ENCODE data around the gene SMAD2. TPM values are rescaled to one million over a fixed set of nuclear protein-coding genes. Genes with fewer than 3 reads are reported as not detected.

Gene SMAD2
- total RNA-seq, 3 donors from 2014 or later, result 115 to 158 (median 123) TPM

- no peak for TF ChIP-seq CTCF (IDR thresholded peaks at IDR 0.05)
- Histone ChIP-seq H3K4me3 (no peak overlapping the region), H3K4me1 (ENCODE audit: low read depth) (no peaks in the 10 kb centered on the region), H3K9me3 (no peaks in the 10 kb centered on the region), H3K36me3 (ENCODE audit: low read depth) (no peaks in the 10 kb centered on the region)
- ATAC-seq (no peak), DNase-seq (no peak)
- intact Hi-C loops (cut with DNase I, micrococcal nuclease), result no loop called here
Observed at GRCh38 chr18:47791461-47791985, 138.9 kb downstream of the SMAD2 start.

GRCh38 chr18:47790036-47790435 lies 140.4 kb downstream of the SMAD2 start:
- no peak for ATAC-seq
- Histone ChIP-seq H3K36me3 (ENCODE audit: low read depth) (no peaks in the 10 kb centered on the region), H3K4me1 (ENCODE audit: low read depth) (no peaks in the 10 kb centered on the region), H3K9me3 (peaks cover 2% of the 10 kb centered on the region), H3K4me3 (no peak overlapping the region)
- DNase-seq, result no peak
- intact Hi-C loops (cut with DNase I, micrococcal nuclease), result no loop called here
- no peak for TF ChIP-seq CTCF (IDR thresholded peaks at IDR 0.05)

DNA sequence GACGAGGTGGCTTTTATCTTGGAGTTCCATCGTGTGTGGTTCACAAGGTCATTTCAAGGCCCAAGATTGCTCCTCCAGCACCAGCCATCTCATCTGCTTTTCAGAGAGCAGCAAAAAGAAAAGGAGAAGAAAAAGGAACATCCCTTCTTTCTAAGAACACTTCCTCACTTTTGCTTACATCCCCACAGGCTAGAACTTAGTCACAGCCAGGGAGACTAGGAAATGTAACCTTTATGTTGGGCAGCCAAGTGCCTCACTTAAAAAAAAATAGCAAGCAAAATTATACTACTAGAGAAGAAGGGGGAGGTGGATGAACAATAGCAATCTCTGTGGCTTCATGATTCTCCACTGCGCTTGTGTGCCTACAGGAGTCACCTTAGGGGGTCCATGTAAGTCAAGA lies 141.8 kb downstream of the SMAD2 start:
- intact Hi-C loops (cut with DNase I, micrococcal nuclease), result no loop called here
- no peak for TF ChIP-seq CTCF (IDR thresholded peaks at IDR 0.05)
- Histone ChIP-seq H3K36me3 (ENCODE audit: low read depth) (no peaks in the 10 kb centered on the region), H3K4me3 (no peak overlapping the region), H3K4me1 (ENCODE audit: low read depth) (no peaks in the 10 kb centered on the region), H3K9me3 (peaks cover 14% of the 10 kb centered on the region)
- no peak for ATAC-seq
- DNase-seq, result no peak

- Histone ChIP-seq H3K9me3 (peaks cover 21% of the 10 kb centered on the region), H3K36me3 (ENCODE audit: low read depth) (no peaks in the 10 kb centered on the region), H3K4me3 (no peak overlapping the region), H3K4me1 (ENCODE audit: low read depth) (no peaks in the 10 kb centered on the region)
- no peak for ATAC-seq
- intact Hi-C loops (cut with DNase I, micrococcal nuclease), result no loop called here
- TF ChIP-seq CTCF (IDR thresholded peaks at IDR 0.05), result no peak
- DNase-seq, result no peak
Observed at GRCh38 chr18:47781561-47781960, 148.9 kb downstream of the SMAD2 start.

GRCh38 chr18:47780011-47780725 lies 150.3 kb downstream of the SMAD2 start:
- intact Hi-C loops (cut with DNase I, micrococcal nuclease), result no loop called here
- Histone ChIP-seq H3K4me1 (ENCODE audit: low read depth) (no peaks in the 10 kb centered on the region), H3K4me3 (no peak overlapping the region), H3K9me3 (peaks cover 20% of the 10 kb centered on the region), H3K36me3 (ENCODE audit: low read depth) (no peaks in the 10 kb centered on the region)
- TF ChIP-seq CTCF (IDR thresholded peaks at IDR 0.05), result no peak
- no peak for DNase-seq
- no peak for ATAC-seq
